Right renal pelvis (tissue), 4 donors: ENCODE results near the gene MXRA5. TPM values are rescaled to one million over a fixed set of nuclear protein-coding genes. Genes with fewer than 3 reads are reported as not detected.
"Not testable (repeated sequence)": the region's sequence is repeated elsewhere in the genome, so short reads cannot be mapped to it uniquely, and the experiment has no call there.

ENCODE experiments used
- DNase-seq, 4 donors: peaks; one replicate each; pipeline ENCODE4 v3.0.0-alpha.2; 2013; ENCODE audit warnings: low read depth in 4 of 4, low spot score in 3 of 4, missing footprints in 1 of 4
- polyA plus RNA-seq, 4 donors: library from polyadenylated mRNA; unstranded; fragments of 120-200 nt; gene quantifications; one replicate each; pipeline ENCODE4 v1.2.1, GENCODE V29; 2013; ENCODE audit not compliant: insufficient read length in 4 of 4

Gene MXRA5
- 10 to 100 TPM in 1 of 4 donors, 1 to 10 TPM in 3; 7.5 to 10.1 (median 8.1) TPM for polyA plus RNA-seq

- DNase-seq, result peak in 1 of 4 donors; percentile 18
Observed at GRCh38 chrX:3346501-3347259, at the start of gene MXRA5. Gene MXRA5 (minus strand): TSS chrX:3346652. CDS start chrX:3343833, 2,819 bp downstream.

- no peak for DNase-seq
Observed at GRCh38 chrX:3393581-3394111, 47.2 kb upstream of the MXRA5 start.

- no peak for DNase-seq
Observed at GRCh38 chrX:3393178-3393577, 46.7 kb upstream of the MXRA5 start.

- no peak for DNase-seq
Observed at GRCh38 chrX:3388457-3388856, 42.0 kb upstream of the MXRA5 start.

GRCh38 chrX:3384327-3384726, 37.9 kb upstream of the MXRA5 start:
- peak in 2 of 4 donors; percentile 10 to 20 for DNase-seq

- no peak for DNase-seq
Observed at GRCh38 chrX:3380603-3381002, 34.2 kb upstream of the MXRA5 start.

- DNase-seq, result no peak
Observed at GRCh38 chrX:3379111-3379510, 32.7 kb upstream of the MXRA5 start.

GRCh38 chrX:3378156-3378555, 31.7 kb upstream of the MXRA5 start:
- no peak for DNase-seq

GRCh38 chrX:3377560-3377959, 31.1 kb upstream of the MXRA5 start:
- DNase-seq, result no peak

GRCh38 chrX:3375878-3376508, 29.5 kb upstream of the MXRA5 start:
- not testable (repeated sequence) for DNase-seq

GRCh38 chrX:3374108-3374800, 27.8 kb upstream of the MXRA5 start:
- DNase-seq, result no peak

- no peak for DNase-seq
Observed at GRCh38 chrX:3371163-3371562, 24.7 kb upstream of the MXRA5 start.

GRCh38 chrX:3370656-3371055, 24.2 kb upstream of the MXRA5 start:
- no peak for DNase-seq

- DNase-seq, result no peak
Observed at GRCh38 chrX:3362956-3363355, 16.5 kb upstream of the MXRA5 start.

GRCh38 chrX:3360881-3361280, 14.4 kb upstream of the MXRA5 start:
- no peak for DNase-seq

GRCh38 chrX:3352741-3353140, 6.3 kb upstream of the MXRA5 start:
- DNase-seq, result not testable (repeated sequence)

GRCh38 chrX:3351276-3351675, 4.8 kb upstream of the MXRA5 start:
- DNase-seq, result no peak

GRCh38 chrX:3348191-3348590, 1.7 kb upstream of the MXRA5 start:
- no peak for DNase-seq

GRCh38 chrX:3345281-3346191, 916 bp downstream of the MXRA5 start:
- peak in 1 of 4 donors; percentile 15 for DNase-seq

GRCh38 chrX:3343569-3343968, 2.9 kb downstream of the MXRA5 start:
- not testable (repeated sequence) for DNase-seq
